HG03575 (cell line): Measurements from ENCODE around the gene FBXL20.
"Not testable (repeated sequence)": the region's sequence is repeated elsewhere in the genome, so short reads cannot be mapped to it uniquely, and the experiment has no call there.

ENCODE experiments used
- ATAC-seq: cut with Tn5 transposase; IDR thresholded peaks from one replicate; pipeline ENCODE4 v1.9.1; 2021; ENCODE audit not compliant: unreplicated experiment, insufficient number of reproducible peaks, low FRiP score; ENCODE audit errors: extremely low read depth

The FBXL20 gene

DNA sequence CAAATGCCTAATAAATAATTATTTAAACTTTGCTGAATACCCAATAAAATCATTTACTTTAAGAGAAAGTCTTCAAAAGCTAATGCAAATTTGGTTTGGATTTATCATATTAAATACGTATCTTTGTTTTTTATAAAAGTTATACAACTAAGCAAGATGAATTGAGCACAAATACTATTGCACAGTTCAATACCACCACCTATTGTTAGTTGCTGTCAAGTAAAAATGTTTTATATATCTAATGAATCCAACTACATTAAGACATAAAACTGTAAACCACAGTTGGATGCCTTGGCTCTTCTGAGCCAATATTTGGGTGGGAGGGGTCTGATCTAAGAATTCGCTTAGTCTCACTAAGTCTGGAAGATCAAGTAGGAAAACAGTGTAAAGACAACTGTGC is 7.7 kb downstream of the FBXL20 start:
- no peak for ATAC-seq

DNA sequence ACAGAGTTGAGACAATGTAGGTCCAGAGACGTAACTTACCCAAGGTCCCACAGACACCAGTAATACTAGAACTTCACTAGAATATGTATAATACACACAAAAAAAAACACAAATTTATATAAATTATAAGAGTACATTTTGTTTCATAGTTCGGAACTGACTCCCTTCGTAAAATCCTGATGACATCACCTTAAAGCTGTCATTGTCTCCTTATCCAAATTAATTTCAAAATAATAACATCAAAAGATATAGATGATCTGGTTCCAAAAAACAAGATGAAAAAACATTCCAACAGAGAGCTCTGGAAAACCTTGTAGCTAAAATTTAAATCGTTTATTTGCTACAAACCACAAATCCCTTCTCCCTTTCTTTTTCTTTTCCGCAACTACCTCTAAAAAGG is 10.0 kb downstream of the FBXL20 start:
- ATAC-seq = no peak

DNA sequence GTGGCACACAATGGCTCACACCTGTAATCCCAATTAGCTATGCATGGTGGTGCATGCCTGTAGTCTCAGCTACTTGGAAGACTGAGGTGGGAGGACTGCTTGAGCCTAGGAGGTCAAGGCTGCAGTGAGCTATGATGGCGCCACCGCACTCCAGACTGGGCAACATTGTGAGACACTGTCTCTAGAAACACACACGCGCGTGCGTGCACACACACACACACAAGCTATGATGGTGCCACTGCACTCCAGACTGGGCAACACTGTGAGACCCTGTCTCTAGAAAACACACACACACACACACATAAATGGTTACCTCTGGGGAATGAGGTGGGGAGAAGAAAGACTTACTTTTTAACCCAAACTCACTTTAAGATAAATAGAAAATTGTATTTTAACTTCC is 16.4 kb downstream of the FBXL20 start:
- ATAC-seq = no peak

DNA sequence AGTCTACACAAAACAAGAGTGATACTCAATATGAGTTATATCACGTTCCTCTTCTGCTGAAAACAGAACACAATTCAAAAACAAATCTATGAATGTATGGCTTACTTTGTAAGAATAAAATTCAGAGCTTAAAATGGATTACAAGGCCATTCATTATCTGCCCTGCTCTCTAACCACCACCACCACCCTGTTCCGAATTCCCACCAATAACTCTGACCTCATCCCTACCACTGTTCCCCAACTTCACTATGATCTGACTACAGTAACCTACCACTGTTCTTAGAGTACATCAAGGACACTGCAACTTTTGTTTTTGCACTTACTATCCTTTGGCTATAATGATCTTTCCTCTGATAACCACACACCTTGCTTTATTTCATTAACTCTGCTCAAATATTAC is 21.3 kb downstream of the FBXL20 start:
- no peak for ATAC-seq

DNA sequence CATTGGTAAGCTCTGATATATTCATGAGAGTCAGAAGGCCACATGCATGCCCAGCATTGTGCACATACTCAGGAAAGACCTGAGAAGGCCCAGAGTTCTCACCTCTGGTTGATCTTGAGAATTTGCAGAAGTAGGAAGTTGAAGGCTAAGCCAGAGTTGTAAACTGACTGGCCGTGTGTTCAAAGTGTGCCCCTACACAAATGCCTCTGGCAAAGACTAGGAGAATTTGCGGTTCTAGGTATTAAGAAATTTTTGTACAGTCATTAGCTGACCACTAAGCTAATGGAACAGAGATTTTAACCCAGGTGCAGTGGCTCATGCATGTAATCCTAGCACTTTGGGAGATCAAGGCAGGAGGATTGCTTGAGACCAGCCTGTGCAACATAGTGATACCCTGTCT is 25.0 kb downstream of the FBXL20 start:
- no peak for ATAC-seq

DNA sequence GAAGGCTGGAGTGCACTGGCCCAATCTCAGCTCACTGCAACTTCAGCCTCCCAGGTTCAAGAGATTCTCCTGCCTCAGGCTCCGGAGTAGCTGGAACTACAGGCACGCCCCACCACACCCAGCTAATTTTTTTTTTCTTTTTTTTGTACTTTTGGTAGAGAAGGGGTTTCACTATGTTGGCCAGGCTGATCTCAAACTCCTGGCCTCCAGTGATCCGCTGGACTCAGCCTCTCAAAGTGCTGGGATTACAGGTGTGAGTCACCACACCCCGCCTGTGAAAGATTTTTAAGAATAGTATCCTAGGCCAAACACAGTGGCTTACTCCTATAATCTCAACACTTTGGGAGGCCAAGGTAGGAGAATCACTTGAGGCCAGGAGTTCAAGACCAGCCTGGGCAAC is 33.6 kb downstream of the FBXL20 start:
- ATAC-seq = not testable (repeated sequence)

DNA sequence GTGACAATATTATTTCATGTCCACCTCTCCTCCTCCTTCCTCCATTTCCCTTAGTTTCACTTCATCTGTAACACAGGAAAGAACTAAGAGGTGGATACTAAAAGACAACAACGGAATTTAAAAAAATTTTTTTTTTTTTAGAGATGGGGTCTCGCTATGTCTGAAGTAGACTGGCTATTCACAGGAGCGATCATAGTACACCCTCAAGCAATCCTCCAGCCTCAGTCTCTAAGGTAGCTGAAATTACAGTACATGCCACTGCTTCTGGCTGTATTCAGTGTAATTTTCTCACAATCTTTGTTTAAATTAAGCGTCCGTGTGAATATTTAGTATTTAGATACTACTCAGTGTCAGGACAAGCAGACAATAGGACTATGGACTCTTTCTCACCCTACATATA is 35.6 kb downstream of the FBXL20 start:
- ATAC-seq = no peak

DNA sequence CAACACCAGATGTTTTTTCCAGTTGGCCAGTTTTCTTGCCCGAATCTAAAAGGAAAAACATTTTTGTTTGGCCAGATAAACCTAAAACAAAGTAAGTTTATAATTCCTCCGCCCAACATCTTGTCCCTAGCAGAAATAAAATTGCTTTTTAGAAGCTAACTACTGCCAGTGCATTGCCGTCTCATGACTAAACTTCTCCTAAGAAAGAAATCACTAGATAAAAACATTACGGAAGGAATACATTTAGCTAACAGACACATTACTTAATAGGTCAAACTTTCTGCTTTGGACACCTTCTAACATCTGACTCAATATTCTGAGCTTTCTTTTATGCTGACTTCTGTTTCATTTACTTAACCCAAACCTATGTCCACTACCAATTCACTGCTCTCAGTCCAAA is 36.2 kb downstream of the FBXL20 start:
- no peak for ATAC-seq

DNA sequence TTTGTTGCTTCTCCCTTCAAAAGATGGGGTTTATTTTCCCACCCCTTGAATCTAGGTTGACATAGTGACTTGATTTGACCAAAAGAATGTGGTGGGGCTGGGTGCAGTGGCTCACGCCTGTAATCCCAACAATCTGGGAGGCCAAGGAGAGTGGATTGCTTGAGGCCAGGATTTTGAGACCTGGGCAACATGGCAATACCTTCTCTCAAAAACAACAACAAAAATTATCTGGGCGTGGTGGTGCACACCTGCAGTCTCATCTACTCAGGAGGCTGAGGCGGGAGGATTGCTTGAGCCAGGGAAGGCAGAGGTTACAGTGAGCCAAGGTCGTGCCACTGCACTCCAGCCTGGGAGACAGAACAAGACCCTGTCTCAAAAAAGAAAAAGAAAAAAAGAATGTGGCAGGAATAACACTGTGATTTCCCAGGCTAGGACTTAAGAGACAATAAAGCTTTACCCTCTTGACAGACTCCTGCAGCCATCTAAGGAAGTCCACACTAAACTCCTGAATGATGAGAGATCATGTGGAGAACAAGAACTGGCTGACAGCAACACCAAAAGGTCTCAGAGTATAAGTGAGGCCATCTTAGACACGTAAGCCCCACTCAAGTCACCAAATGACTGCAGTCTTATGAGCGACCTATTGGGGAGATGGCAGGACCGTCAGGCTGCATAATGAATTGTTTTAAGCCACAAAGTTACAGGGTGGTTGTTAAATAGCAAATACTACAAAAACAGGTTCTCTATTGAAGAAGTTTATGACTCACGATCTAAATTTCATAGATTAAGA is 37.0 kb downstream of the FBXL20 start:
- no peak for ATAC-seq

DNA sequence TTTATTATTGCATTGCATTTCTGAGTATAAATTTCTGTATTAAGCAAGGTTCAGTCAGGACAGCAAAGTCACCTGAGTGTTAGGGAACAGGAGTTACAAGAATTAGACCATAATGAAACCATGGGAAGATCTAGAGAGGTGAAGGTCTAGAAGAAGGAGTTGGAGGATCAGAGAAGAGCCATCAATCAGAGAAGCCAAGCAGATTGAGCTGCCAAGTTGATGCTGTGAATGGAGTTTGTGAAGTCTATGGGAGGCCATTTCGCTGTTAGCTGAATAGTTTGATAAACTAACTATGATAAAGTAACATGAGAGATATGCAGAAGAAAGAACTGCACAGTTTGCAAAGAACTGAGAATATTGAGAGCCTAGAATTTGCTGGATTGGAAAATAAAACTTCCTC is 40.4 kb downstream of the FBXL20 start:
- no peak for ATAC-seq

DNA sequence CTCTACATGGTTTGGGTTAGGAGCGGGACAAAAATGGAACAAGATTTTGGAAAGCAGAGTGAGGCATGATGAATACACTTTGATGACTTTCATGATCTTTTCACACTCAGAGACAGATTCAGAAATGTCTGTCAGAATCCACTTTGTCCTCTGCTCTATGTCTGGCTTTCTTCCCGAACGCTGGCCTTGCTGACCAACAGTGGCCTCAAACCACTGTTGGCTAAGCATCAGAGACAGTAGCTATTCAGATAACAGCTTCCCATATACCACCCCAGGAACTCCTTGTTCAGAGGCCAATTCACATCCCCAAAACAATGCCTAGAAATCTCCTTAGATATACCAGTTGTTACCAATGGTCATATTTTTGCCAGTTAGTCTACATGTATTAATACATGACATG is 40.9 kb downstream of the FBXL20 start:
- no peak for ATAC-seq

DNA sequence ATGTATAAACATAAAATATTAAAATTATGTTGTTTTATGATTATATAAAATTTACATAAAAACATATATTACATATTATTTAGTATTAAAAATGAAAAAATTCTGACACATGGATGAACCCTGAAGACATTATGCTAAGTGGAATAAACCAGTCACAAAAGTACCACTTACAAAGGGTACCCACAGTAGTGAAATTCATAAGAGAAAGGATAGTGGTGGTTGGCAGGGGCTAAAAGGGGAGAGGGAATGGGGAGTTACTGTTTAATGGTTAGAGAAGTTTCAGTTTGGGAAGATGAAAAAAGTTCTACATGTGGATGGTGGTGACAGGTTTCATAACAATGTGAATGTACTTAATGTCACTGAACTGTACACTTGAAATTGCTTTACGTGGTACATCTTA is 41.4 kb downstream of the FBXL20 start:
- ATAC-seq = no peak

DNA sequence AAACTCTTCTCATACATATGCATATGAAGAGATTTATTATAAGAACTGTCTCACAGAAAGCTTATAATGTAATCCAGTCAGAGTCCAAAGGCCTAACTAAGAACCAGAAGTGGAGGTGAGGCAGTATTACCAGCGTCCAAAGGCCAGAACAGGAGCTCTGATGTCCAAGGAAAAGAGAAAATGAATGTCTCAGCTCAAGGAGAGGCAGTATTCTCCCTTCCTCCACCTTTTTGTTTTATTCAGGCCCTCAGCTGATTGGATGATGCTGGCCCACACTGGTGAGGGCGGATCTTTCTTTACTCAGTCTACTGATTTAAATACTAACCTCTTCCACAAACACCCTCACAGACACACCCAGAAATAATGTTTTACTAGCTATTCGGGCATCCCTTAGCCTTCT is 43.4 kb downstream of the FBXL20 start:
- no peak for ATAC-seq

DNA sequence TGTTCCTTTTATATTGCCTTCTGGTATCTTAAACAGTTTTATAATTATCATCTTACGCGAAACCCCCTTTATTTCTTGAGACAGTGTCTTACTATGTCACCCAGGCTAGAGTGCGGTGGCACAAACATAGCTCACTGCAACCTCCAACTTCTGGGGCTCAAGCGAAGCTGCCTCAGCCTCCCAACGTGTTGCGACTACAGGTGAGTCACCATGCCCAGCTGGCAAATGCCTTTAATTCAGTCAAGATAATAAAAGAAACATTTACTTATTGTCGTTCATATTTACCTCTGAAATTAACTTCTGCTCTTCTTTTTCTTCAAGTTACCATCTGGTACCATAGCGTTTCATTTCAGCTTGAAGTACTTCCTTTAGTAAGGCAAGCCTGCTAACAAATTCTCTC is 43.9 kb downstream of the FBXL20 start:
- ATAC-seq = no peak

DNA sequence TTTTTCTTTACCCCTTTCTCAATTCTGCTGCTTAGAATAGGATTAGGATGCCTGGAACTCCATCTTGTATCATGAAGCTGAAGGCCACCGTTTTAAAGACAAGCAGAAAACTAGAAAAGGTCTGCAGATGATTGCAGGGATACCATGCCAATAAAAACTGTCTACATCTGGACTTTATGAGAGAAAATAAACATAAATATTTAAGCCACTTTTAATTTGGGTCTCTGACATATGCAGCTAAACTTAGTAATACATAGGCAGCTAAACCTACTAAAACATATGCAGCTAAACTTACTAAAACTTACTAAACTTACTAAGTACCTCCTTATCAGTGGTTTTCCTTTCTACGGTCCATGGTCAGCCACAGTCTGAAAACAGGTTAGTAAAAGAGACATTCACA is 48.4 kb downstream of the FBXL20 start:
- no peak for ATAC-seq

DNA sequence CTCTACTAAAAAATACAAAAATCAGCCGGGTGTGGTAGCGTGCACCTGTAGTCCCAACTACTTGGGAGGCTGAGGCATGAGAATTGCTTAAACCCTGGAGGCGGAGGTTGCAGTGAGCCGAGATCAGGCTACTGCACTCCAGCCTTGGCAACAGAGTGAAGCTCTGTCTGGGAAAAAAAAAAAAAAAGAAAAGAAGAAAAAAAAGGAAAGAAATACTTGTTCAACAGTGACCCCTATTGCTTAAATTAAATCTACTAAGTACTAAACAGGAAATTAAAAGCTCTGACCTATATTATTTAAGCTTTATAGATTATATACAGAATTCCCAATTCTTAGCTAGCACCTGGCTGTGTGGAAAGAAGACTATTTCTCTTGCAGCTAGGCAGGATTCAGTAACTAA is 48.9 kb downstream of the FBXL20 start:
- ATAC-seq = no peak

DNA sequence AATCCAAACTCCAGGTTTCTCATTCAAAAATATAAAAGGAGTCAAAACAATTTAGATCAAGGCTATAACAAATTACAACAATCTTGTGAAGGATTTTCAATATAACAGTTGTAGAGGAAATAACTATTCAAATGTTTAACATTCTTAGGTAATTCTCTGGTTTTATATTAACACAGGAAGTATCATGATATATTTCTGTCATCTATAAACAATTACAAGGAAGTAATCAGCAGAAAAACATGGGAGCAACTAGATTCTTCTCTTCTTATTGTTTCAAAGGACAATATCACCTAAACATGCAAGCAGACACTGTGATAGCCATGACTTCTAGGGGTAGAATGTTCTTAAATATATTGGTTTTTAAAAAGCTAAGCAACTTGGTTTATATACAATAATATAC is 49.9 kb downstream of the FBXL20 start:
- ATAC-seq = no peak

DNA sequence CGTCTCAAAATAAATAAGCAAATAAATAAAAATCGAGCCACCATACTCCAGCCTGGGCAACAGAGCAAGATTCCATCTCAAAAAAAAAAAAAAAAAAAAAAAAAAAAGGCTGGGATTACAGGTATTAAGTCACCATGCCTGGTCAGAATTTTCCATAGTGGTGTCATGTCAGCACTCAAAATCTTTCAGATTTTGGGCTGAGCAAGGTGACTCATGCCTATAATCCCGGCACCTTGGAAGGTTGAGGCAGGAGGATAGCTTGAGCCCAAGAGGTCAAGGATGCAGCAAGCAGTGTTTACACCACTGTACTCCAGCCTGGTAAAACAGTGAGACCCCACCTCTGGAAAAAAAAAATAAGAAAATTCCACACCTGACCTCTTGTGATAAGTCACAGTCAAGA is 52.2 kb downstream of the FBXL20 start:
- no peak for ATAC-seq

DNA sequence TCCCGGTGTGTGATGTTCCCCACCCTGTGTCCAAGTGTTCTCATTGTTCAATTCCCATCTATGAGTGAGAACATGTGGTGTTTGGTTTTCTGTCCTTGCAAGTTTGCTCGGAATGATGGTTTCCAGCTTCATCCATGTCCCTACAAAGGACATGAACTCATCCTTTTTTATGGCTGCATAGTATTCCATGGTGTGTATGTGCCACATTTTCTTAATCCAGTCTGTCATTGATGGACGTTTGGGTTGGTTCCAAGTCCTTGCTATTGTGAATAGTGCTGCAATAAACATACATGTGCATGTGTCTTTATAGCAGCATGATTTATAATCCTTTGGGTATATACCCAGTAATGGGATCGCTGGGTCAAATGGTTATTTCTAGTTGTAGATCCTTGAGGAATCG is 54.6 kb downstream of the FBXL20 start:
- ATAC-seq = not testable (repeated sequence)

DNA sequence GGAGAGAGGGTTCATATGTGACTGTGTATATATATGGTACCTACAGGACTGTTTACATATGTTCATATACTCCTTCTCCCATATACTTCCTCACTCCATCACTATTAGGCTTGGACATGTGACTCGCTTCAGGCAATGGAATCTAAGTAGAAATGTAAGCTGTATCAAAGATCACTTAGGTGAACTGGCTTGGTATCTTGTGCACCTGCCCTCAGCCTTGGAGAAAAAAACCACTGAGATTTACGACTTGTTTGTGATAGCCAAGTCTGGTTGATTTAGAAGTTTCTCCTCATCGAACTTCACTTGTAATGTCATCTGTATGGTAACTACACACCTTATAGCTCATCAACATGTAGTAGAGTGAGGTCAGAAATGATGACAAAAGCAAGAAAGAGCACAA is 59.9 kb downstream of the FBXL20 start:
- ATAC-seq = no peak

DNA sequence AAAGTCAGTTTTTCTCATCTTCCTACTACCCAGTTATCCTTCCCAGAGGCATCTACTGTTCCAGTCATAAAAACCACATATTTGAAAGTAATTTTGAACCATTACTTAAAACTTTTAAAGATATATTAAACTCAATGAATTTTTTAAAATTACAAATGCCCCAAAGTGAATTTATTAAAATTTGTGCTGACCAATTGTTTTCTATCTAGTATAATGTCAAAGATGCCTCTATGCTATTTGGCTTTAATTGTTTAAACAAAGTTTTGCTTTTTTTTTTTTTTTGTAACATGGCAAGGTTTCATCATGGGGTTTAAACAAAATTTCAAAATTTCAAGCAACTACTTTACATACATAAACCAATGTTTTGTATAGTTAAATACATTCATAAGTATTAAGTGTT is 60.7 kb downstream of the FBXL20 start:
- no peak for ATAC-seq
